IPS DF 19.7 (cell line): ENCODE data around the gene GAL3ST2.
"Not testable (repeated sequence)": the region's sequence is repeated elsewhere in the genome, so short reads cannot be mapped to it uniquely, and the experiment has no call there.

Experiments
- DNase-seq: peaks from one replicate; pipeline ENCODE4 v3.0.0-alpha.2; 2013; ENCODE audit warnings: low read depth, low spot score

GAL3ST2 gene

DNA sequence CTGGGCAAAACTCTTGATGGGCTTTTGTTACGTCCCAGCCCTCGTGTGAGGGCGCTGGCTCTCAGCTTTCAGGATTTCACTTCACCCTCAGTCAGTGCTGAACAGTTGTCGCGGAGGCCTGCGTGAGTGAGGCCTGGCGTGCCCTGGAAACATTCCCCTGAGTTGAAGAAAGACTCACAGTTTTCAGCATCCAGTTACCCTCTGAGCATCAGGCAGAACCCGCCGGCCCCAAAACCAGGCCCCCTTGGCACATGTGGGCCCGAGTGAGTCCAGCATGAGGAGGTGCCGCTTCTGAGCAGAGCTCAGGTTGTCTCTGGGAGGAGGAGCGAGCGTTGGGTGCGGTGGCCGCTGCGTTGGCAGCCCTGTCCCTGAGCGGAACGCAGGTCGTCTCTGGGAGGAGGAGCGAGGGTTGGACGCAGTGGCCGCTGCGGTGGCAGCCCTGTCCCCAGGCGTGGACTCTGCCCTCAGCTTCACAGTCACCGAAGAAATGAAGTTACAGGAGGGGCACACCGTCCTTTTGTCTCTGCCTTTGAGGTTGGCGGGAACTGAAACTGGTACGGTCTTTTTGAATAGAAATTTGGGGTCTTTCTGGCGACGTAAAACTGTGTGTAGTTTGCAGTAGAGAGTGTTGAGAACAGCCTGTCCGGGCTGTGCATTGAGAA, 32.2 kb downstream of the GAL3ST2 start, which contains the start of gene NEU4:
NEU4 (plus strand) TSS at position 473 of the 662 bp plus-strand sequence. CDS start 5,292 bp downstream, outside the sequence.
- no peak for DNase-seq

- no peak for DNase-seq
Measured at GRCh38 chr2:241809383-241810306, 33.0 kb downstream of the GAL3ST2 start.

GRCh38 chr2:241810307-241811200, 33.9 kb downstream of the GAL3ST2 start:
- DNase-seq: no peak

DNA sequence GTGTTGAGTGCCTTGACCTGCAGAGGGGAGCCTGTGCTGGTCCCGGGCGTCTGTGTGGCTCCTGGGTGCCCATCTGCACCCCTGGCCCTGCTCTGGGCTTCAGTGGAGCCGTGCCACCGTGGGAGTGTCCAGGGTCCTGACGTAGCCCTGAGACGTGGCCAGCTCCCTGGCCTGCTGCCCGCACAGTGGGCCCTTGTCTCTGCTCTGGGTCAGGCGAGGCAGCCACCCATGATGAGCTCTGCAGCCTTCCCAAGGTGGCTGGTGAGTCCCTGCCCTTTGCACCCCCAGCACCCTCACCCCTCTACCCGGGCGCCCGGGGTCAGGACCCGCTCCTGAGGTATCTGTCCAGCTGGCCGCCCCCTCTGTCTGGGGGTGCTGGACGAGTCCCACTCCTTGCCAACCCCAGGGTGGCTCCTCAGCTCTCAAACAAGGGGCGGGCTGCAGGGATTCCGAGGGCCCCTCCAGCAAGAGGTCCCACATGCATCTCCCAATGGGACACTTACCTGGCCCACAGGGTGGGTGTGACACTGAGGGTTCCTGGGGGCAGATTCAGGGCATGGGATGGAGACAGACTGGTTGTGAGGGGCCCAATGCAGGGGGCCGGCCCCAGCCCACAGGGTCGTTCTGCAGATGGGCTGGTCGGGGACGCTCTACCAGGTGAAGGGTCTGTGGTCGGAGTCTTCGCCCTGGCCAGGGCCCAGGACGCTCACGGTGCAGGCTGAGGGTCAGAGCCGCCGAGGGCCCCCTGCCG, 34.8 kb downstream of the GAL3ST2 start:
- DNase-seq: no peak

DNA sequence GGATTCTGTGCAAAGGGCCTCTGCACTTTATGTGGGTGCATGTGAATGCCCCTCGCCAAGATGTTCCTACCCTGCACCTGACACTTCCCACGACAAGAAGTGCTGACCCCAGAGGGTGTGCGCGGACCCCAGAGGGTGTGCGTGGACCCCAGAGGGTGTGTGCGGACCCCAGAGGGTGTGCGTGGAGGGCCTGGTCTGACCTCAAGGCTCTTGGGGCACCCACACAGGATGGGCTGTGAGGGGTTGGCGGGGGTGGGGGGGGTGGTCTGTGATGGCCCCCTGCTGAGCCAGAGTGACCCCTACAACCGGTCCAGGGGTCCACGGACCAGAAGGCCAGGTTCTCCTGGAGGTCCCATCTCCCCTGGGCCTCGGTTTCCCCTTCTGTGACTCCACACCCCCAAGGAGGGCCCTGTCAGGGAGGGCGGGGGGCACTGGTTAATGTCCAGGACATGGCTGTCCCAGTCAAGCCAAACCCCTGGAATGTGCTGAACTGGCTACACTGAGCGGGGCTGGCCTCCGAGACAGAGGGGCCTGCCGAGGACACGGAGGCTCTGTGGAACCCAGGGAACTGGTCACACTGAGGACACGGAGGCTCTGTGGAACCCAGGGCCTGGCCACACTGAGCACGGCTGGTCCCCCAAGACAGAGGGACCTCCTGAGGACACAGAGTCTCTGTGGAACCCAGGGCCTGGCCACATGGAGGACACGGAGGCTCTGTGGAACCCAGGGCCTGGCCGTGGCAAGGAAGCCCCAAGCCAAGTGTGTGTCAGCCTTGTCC, 35.5 kb downstream of the GAL3ST2 start:
- DNase-seq: no peak

- DNase-seq: no peak
Measured at GRCh38 chr2:241812730-241813643, 36.4 kb downstream of the GAL3ST2 start.

DNA sequence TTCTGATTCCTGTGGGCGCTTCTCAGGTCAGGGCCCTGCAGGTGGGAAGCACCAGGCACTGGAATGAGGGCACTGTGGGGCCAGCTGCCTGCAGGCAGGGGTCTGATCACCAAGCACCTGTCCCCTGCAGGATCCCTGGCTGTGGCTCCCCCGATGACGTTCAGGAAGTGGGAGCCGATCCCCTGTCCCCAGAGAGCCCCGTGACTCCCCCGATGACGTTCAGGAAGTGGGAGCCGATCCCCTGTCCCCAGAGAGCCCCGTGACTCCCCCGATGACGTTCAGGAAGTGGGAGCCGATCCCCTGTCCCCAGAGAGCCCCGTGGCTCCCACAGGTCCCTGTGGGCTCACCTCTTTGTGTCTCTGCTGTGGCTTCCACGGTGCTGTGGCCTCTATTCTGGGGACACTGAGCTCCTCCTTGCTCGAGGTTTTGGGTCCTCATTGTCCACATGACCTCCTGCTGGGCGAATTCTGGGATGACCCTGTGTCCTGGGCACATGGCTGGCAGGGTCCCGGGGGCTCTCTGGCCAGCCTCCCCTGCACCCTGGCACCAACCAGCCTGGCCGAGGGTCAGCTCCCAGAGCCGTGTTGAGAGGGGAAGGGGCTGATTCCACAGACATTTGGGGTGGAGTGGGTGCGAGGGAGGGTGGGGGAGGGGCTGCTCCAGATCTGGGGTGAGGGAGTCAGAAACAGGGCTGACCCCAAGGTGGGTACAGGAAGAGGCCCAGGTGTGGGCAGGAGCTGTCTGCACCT, 37.2 kb downstream of the GAL3ST2 start:
- DNase-seq: no peak

DNA sequence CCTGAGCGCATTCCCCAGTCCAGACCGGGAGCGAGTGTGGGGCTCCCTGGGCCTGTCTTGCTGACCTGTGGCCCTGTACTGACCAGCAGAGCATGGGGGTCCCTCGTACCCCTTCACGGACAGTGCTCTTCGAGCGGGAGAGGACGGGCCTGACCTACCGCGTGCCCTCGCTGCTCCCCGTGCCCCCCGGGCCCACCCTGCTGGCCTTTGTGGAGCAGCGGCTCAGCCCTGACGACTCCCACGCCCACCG, 37.7 kb downstream of the GAL3ST2 start:
- DNase-seq: no peak

DNA sequence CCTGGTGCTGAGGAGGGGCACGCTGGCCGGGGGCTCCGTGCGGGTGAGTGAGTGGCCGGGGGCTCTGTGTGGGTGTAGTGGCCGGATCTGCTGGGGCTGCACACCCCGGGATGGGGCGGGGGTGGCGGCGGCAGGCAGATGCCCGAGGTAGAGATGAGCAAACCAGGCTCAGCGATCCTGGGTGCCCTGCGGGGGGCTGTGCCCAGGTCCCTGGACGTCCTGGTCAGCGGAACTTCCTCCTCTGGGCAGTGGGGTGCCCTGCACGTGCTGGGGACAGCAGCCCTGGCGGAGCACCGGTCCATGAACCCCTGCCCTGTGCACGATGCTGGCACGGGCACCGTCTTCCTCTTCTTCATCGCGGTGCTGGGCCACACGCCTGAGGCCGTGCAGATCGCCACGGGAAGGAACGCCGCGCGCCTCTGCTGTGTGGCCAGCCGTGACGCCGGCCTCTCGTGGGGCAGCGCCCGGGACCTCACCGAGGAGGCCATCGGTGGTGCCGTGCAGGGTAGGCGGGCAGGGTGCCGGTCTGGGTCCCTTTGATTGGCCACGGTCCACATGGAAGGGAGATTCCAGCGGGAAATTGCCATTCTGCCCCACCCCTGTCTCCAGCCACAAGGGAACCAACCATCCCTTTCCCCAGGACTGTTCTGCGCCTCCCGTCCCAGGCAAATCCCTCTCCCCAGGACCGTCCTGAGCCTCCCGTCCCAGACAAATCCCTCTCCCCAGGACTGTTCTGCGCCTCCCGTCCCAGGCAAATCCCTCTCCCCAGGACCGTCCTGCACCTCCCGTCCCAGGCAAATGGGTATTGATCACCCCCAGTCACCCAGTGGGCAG, 38.2 kb downstream of the GAL3ST2 start:
- no peak for DNase-seq

DNA sequence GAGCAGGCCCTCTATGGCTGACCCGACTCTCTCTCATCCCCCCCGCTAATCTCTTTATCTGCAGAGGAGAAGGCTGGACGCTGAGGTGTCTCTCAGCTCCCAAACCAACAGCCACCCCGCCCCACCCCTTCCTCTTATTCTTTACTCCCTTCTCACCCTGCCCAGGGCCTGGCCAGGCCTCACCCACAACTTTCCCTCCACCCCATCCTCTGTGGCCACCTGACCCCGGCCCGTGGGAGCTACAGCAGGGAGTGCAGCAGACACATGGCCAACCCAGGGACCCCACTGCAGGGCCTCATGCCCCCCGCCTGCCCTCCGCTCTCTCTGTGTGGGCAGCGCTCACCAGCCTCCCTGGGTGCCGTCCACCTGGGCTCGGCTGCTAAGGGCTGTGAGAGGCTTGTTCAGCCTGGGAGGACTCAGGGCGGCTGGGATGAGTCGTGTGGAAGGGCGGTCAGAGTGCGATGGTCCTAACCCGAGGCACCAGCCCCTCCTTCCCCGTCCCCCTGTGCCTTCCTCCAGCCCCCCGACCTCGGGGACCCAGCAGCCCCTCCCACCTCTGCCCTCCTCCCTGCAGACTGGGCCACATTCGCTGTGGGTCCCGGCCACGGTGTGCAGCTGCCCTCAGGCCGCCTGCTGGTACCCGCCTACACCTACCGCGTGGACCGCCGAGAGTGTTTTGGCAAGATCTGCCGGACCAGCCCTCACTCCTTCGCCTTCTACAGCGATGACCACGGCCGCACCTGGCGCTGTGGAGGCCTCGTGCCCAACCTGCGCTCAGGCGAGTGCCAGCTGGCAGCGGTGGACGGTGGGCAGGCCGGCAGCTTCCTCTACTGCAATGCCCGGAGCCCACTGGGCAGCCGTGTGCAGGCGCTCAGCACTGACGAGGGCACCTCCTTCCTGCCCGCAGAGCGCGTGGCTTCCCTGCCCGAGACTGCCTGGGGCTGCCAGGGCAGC, 39.1 kb downstream of the GAL3ST2 start:
- no peak for DNase-seq

- DNase-seq: no peak
Measured at GRCh38 chr2:241816431-241817121, 40.0 kb downstream of the GAL3ST2 start.

DNA sequence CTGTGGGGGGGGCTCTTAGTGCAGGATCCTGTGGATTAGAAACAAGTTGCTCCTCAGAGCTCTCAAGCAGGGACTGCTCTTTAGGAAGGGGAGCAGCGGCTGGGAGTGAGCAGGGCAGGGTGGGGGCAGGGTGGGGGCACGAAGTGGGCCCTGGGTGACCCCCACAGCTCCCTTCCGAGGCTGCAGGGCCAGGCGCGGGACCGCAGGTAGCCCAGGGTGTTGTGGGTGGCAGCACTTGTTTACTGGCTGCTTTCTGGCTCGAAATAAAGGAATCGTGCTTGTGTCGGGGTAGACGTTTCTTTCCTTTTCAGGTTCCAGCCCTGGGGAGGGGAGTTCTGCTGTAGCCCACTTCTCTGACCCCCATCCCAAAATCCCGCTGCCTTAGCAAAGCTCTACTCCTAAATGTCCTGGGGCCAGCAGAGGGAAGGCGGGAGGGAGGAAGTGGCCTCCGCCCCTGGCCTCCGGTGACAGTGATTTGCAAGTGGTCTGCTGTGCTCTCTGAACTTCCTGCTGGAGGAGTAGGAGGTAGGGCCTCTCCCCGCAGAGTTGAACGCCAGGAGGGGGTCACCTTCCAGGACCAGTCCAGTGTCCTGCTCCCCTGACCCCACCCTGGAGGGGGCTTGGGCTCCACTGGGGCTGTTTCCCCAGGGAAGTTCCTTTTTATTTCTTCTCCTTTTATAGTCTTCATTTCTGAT, 40.7 kb downstream of the GAL3ST2 start:
- DNase-seq: no peak

DNA sequence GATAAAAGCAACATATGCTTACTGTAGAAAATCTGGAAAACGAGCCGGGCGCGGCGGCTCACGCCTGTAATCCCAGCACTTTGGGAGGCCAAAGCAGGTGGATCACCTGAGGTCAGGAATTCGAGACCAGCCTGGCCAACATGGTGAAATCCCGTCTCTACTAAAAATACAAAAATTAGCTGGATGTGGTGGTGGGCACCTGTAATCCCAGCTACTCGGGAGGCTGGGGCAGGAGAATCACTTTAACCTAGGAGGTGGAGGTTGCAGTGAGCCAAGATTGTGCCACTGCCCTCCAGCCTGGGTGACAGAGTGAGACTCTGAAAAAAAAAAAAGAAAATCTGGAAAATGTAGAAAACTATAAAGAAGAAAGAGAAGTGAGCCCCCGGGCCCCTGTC, 41.2 kb downstream of the GAL3ST2 start:
- not testable (repeated sequence) for DNase-seq

- DNase-seq: no peak
Measured at GRCh38 chr2:241818229-241818942, 41.8 kb downstream of the GAL3ST2 start.

- DNase-seq: no peak
Measured at GRCh38 chr2:241818943-241819270, 42.3 kb downstream of the GAL3ST2 start.
